Stromal cell of bone marrow (primary cell): ENCODE measurements around the gene ABCB9.
A peak's percentile ranks its signal among the peaks of the same experiment; 100 is the strongest.

Source experiments
- DNase-seq: peaks from one replicate; pipeline ENCODE4 v3.0.0-alpha.2; 2012; ENCODE audit warnings: low read depth

ABCB9 gene

GRCh38 chr12:122981587-122982476, 15.6 kb upstream of the ABCB9 start:
- DNase-seq: no peak

- no peak for DNase-seq
Observed at GRCh38 chr12:122981036-122981471, 14.8 kb upstream of the ABCB9 start.

GRCh38 chr12:122980183-122981035, 14.1 kb upstream of the ABCB9 start, which contains the start of gene ARL6IP4:
TSS of gene ARL6IP4 (plus strand) at chr12:122980681. CDS start at chr12:122981140, 459 bp downstream.
- DNase-seq: no peak

- DNase-seq: no peak
Observed at GRCh38 chr12:122979908-122980182, 13.6 kb upstream of the ABCB9 start.

GRCh38 chr12:122979001-122979907, 13.0 kb upstream of the ABCB9 start:
- DNase-seq: no peak

GRCh38 chr12:122978507-122978955, 12.3 kb upstream of the ABCB9 start:
- DNase-seq: no peak

GRCh38 chr12:122977655-122978392, 11.6 kb upstream of the ABCB9 start:
- DNase-seq: no peak

- no peak for DNase-seq
Observed at GRCh38 chr12:122977153-122977552, 10.9 kb upstream of the ABCB9 start.

GRCh38 chr12:122976648-122976975, 10.3 kb upstream of the ABCB9 start:
- no peak for DNase-seq

- DNase-seq: no peak
Observed at GRCh38 chr12:122975790-122976647, 9.8 kb upstream of the ABCB9 start.

GRCh38 chr12:122974892-122975789, 8.9 kb upstream of the ABCB9 start, which contains the start of gene OGFOD2:
TSS of gene OGFOD2 (plus strand) at chr12:122975244. CDS start at chr12:122975252, 8 bp downstream.
- peak; percentile 85 for DNase-seq

GRCh38 chr12:122974274-122974891, 8.1 kb upstream of the ABCB9 start:
- peak; percentile 97 for DNase-seq

GRCh38 chr12:122969676-122970075, 3.4 kb upstream of the ABCB9 start:
- DNase-seq: no peak

- DNase-seq: no peak
Observed at GRCh38 chr12:122968104-122968503, 1.8 kb upstream of the ABCB9 start.

GRCh38 chr12:122966743-122967550, 684 bp upstream of the ABCB9 start:
- no peak for DNase-seq

- no peak for DNase-seq
Observed at GRCh38 chr12:122965321-122965751, 927 bp downstream of the ABCB9 start.

- DNase-seq: no peak
Observed at GRCh38 chr12:122964439-122965257, 1.6 kb downstream of the ABCB9 start.
